Activated gamma-delta T cell treated with anti-CD3 and anti-CD28 coated beads, Interleukin-2, amount 50 U/mL, for 16 hours (primary cell): Measurements from ENCODE around the gene SPG7.
"Not testable (repeated sequence)": the region's sequence is repeated elsewhere in the genome, so short reads cannot be mapped to it uniquely, and the experiment has no call there.

ENCODE experiments used
- DNase-seq: peaks from one replicate; pipeline ENCODE4 v3.0.0-alpha.2; 2020; ENCODE audit warnings: low read depth

SPG7 gene

GRCh38 chr16:89581045-89581695 is 73.0 kb downstream of the SPG7 start:
- no peak for DNase-seq

- DNase-seq = no peak
Measured at GRCh38 chr16:89581861-89582563, 73.8 kb downstream of the SPG7 start.

GRCh38 chr16:89582614-89583196 is 74.5 kb downstream of the SPG7 start:
- DNase-seq = no peak

- DNase-seq = no peak
Measured at GRCh38 chr16:89583197-89583894, 75.1 kb downstream of the SPG7 start.

- DNase-seq = no peak
Measured at GRCh38 chr16:89583895-89584644, 75.9 kb downstream of the SPG7 start.

GRCh38 chr16:89584768-89585549 is 76.8 kb downstream of the SPG7 start:
- DNase-seq = no peak

- DNase-seq = no peak
Measured at GRCh38 chr16:89586218-89586617, 78.0 kb downstream of the SPG7 start.

GRCh38 chr16:89586853-89587252 is 78.7 kb downstream of the SPG7 start:
- no peak for DNase-seq

- DNase-seq = not testable (repeated sequence)
Measured at GRCh38 chr16:89587676-89588075, 79.5 kb downstream of the SPG7 start.

GRCh38 chr16:89588413-89589109 is 80.4 kb downstream of the SPG7 start:
- DNase-seq = no peak

- no peak for DNase-seq
Measured at GRCh38 chr16:89589241-89589926, 81.2 kb downstream of the SPG7 start.

GRCh38 chr16:89593841-89594240 is 85.6 kb downstream of the SPG7 start:
- DNase-seq = no peak

- DNase-seq = no peak
Measured at GRCh38 chr16:89595330-89596060, 87.3 kb downstream of the SPG7 start.

GRCh38 chr16:89596061-89596689 is 88.0 kb downstream of the SPG7 start:
- DNase-seq = no peak

GRCh38 chr16:89596957-89597649 is 88.9 kb downstream of the SPG7 start:
- DNase-seq = no peak

GRCh38 chr16:89598199-89598598 is 90.0 kb downstream of the SPG7 start:
- DNase-seq = no peak

GRCh38 chr16:89599451-89599858 is 91.3 kb downstream of the SPG7 start:
- no peak for DNase-seq

- no peak for DNase-seq
Measured at GRCh38 chr16:89599902-89600301, 91.7 kb downstream of the SPG7 start.
